B cell (primary cell): ENCODE measurements around the gene ARPC2. TPM values are rescaled to one million over a fixed set of nuclear protein-coding genes. Genes with fewer than 3 reads are reported as not detected.

ENCODE experiments used
- ATAC-seq: fragments of 200-7000 bp; cut with Tn5 transposase; one replicate; pipeline ENCODE4 v1.10.0; 2021; ENCODE audit warnings: low read depth, mild to moderate bottlenecking, moderate number of reproducible peaks, moderate library complexity
- CTCF ChIA-PET: fragments of 350-600 bp; sonication (Branson Sonifier 250); formaldehyde crosslinking; loops from one replicate; lab custom pipeline; 2021; ENCODE audit warnings: antibody characterized with exemption, inconsistent platforms; lab: Charles Lee
- POLR2A ChIA-PET: fragments of 350-600 bp; sonication (Branson Sonifier 250); formaldehyde crosslinking; loops from one replicate; lab custom pipeline; 2021; ENCODE audit warnings: antibody characterized with exemption; lab: Charles Lee
- DNase-seq: peaks from one replicate; pipeline ENCODE4 v3.0.0; 2013
- H2AFZ ChIP-seq: 2 replicates; pipeline ENCODE4 v1.6.1; 2012; ENCODE audit warnings: mild to moderate bottlenecking, low read depth, low read length; ENCODE audit not compliant: insufficient read depth, poor library complexity, severe bottlenecking
- H3K27ac ChIP-seq, 2 donors: 1 replicate in 1 of 2; 2 replicates in 1 of 2; pipeline ENCODE4 v1.5.1; 2012 to 2013; ENCODE audit warnings: low read length in 2 of 2, mild to moderate bottlenecking in 2 of 2, moderate library complexity in 1 of 2
- H3K27me3 ChIP-seq, 4 experiments: fragments of 200-600 bp in 1 of 4; sonication (generic) in 1 of 4; replicated peaks in 1 of 4; 1 replicate in 2 of 4; 2 replicates in 2 of 4; pipeline versions ENCODE4 v1.6.1 to v1.7.0; 2013 to 2016; ENCODE audit warnings: low read length in 3 of 4, mild to moderate bottlenecking in 2 of 4, mixed read lengths in 1 of 4, moderate library complexity in 1 of 4; ENCODE audit not compliant: insufficient read depth in 4 of 4, control insufficient read depth in 3 of 4; ENCODE audit errors: control extremely low read depth in 1 of 4
- H3K36me3 ChIP-seq, 2 experiments: replicated peaks in 1 of 2; 1 replicate in 1 of 2; 2 replicates in 1 of 2; pipeline versions ENCODE4 v1.6.1 to v1.7.1; 2013; ENCODE audit warnings: low read length in 1 of 2; ENCODE audit not compliant: insufficient read depth in 2 of 2, control insufficient read depth in 1 of 2; ENCODE audit errors: control extremely low read depth in 1 of 2, extremely low read depth in 1 of 2
- H3K4me1 ChIP-seq, 2 donors: fragments of 200-600 bp in 1 of 2; sonication (generic) in 1 of 2; 1 replicate in 1 of 2; 2 replicates in 1 of 2; pipeline versions ENCODE4 v1.5.1 to v1.6.1; 2013 to 2017; ENCODE audit warnings: low read length in 2 of 2; ENCODE audit not compliant: control insufficient read depth in 2 of 2, insufficient read depth in 2 of 2
- H3K4me2 ChIP-seq: replicated peaks from 2 replicates; pipeline ENCODE3; 2012; ENCODE audit warnings: mild to moderate bottlenecking, low read depth, low read length; ENCODE audit not compliant: poor library complexity, severe bottlenecking
- H3K4me3 ChIP-seq, 5 experiments: fragments of 200-600 bp in 1 of 5; sonication (generic) in 1 of 5; 1 replicate in 3 of 5; 2 replicates in 2 of 5; pipeline versions ENCODE4 v1.5.1 to v1.7.0; 2011 to 2016; ENCODE audit warnings: low read length in 4 of 5, mild to moderate bottlenecking in 4 of 5, low read depth in 2 of 5, control low read depth in 1 of 5, moderate library complexity in 1 of 5; ENCODE audit not compliant: insufficient read depth in 1 of 5; ENCODE audit errors: control extremely low read depth in 1 of 5, extremely low read depth in 1 of 5
- H3K79me2 ChIP-seq: fragments of 200-600 bp; sonication (generic); one replicate; pipeline ENCODE4 v1.6.0; 2016; ENCODE audit warnings: low read length; ENCODE audit not compliant: control insufficient read depth, insufficient read depth
- H3K9ac ChIP-seq: fragments of 200-600 bp; sonication (generic); 2 replicates; pipeline ENCODE4 v1.6.1; 2017; ENCODE audit warnings: mild to moderate bottlenecking, low read length, moderate library complexity
- H3K9me3 ChIP-seq, 3 donors: one replicate each; pipeline versions ENCODE4 v1.6.1 to v1.7.1; 2013; ENCODE audit warnings: low read length in 2 of 3; ENCODE audit not compliant: control insufficient read depth in 2 of 3, insufficient read depth in 1 of 3; ENCODE audit errors: control extremely low read depth in 1 of 3
- H4K20me1 ChIP-seq: 2 replicates; pipeline ENCODE4 v1.6.0; 2012; ENCODE audit warnings: mild to moderate bottlenecking, low read length; ENCODE audit not compliant: insufficient read depth, control insufficient read depth, poor library complexity, severe bottlenecking
- H3K27ac Mint-ChIP-seq: one replicate; pipeline ENCODE4 v1.8.0; 2021; ENCODE audit warnings: mixed read lengths
- H3K27me3 Mint-ChIP-seq: one replicate; pipeline ENCODE4 v1.8.0; 2021; ENCODE audit warnings: mixed read lengths
- H3K4me1 Mint-ChIP-seq: one replicate; pipeline ENCODE4 v1.8.0; 2021; ENCODE audit warnings: mixed read lengths
- H3K4me3 Mint-ChIP-seq: one replicate; pipeline ENCODE4 v1.8.0; 2021; ENCODE audit warnings: mixed read lengths
- H3K9me3 Mint-ChIP-seq: one replicate; pipeline ENCODE4 v1.8.0; 2022; ENCODE audit warnings: mixed read lengths; ENCODE audit not compliant: insufficient read depth
- CTCF ChIP-seq: fragments of 200-600 bp; IDR thresholded peaks from one replicate; pipeline ENCODE4 v1.8.0; 2022; ENCODE audit warnings: antibody characterized with exemption, mild to moderate bottlenecking
- EZH2 ChIP-seq: IDR thresholded peaks from 2 replicates; pipeline ENCODE4 v1.6.1; 2012; ENCODE audit warnings: borderline replicate concordance, low read depth, mild to moderate bottlenecking, moderate library complexity, low read length; ENCODE audit not compliant: insufficient read depth, poor library complexity, severe bottlenecking
- WGBS: methylation state at CpG from one replicate; pipeline ENCODE4 v1.1.5; 2013; ENCODE audit warnings: missing lambda C conversion rate; ENCODE audit not compliant: insufficient coverage; 5-methylcytosine and 5-hydroxymethylcytosine counted together
- intact Hi-C: fragments of 100-400 bp; cut with micrococcal nuclease; formaldehyde crosslinking; loops from one replicate; pipeline ENCODE4 v1.10.0; 2022
- polyA plus RNA-seq: library from polyadenylated mRNA; depleted of rRNA; stranded (reverse); fragments of >200 nt; gene quantifications from 2 replicates; pipeline ENCODE4 v1.2.3, GENCODE V29; 2012
- total RNA-seq, 2 donors: library from RNA; stranded (reverse); fragments of 120-200 nt in 1 of 2; gene quantifications; 1 replicate in 1 of 2; 2 replicates in 1 of 2; pipeline versions ENCODE4 v1.2.3 to v1.2.4, GENCODE V29; 2013 to 2022

Gene ARPC2
- total and polyA plus RNA-seq, 2 donors (not counting 1 experiment from before 2014, with no cell fraction given), result 314 to 343 TPM

- Histone ChIP-seq H3K36me3 (peaks cover 3 to 75% of the 10 kb centered on the region in 2 experiments), H3K4me1 (peaks cover 30 to 44% of the 10 kb centered on the region in 2 donors), H3K9ac (no peak overlapping the region), H3K4me3 (no peak overlapping the region), H4K20me1 (peaks cover 42% of the 10 kb centered on the region), H3K4me2 (no peak overlapping the region), H3K27ac (no peak overlapping the region), H3K9me3 (no peaks in the 10 kb centered on the region), H2AFZ (no peak overlapping the region), H3K79me2 (peaks cover 32% of the 10 kb centered on the region), H3K27me3 (no peaks in the 10 kb centered on the region)
- no peak for TF ChIP-seq EZH2
- TF ChIP-seq CTCF, result no peak
- intact Hi-C loops, result no loop called here
- DNase-seq, result no peak
- ChIA-PET CTCF (interaction anchor here (0.6 to 8.0 kb wide), 9 partner anchors 14 to 209 kb away, joined by 3 to 331 read pairs (median 5); partner anchors contain the start of genes CATIP and TMBIM1), POLR2A (interaction anchor here (0.6 to 3.7 kb wide), 4 partner anchors 11 to 125 kb away, joined by 3 to 36 read pairs (median 4); partner anchors contain the start of gene CTDSP1)
- Mint-ChIP-seq H3K9me3 (no peaks in the 10 kb centered on the region), H3K4me1 (peaks cover 46% of the 10 kb centered on the region), H3K27me3 (no peaks in the 10 kb centered on the region), H3K4me3 (no peak overlapping the region), H3K27ac (peak overlapping the region; percentile 88)
- no peak for ATAC-seq
- WGBS, result over 99% methylated on average over 7 of the region's 9 CpGs
Observed at GRCh38 chr2:218275371-218276072, 58.5 kb downstream of the ARPC2 start.
